ENCODE results near the gene RAB3IL1. TPM values are rescaled to one million over a fixed set of nuclear protein-coding genes. Genes with fewer than 3 reads are reported as not detected.

RAB3IL1 gene
- total RNA-seq, 4 donors from 2014 or later: 1.1 to 28.1 (median 5.7) TPM

GRCh38 chr11:61926235-61926634, 8.9 kb upstream of the RAB3IL1 start:
- no peaks in the 10 kb centered on the region for H3K36me3 ChIP-seq

GRCh38 chr11:61925736-61926135, 8.4 kb upstream of the RAB3IL1 start:
- H3K36me3 ChIP-seq: no peaks in the 10 kb centered on the region
- H3K4me3 ChIP-seq: no peak overlapping the region
- H3K4me1 ChIP-seq: peaks cover 0 to 3% (median 0%) of the 10 kb centered on the region in 4 donors
- no peak overlapping the region for H3K27ac ChIP-seq
- no peaks in the 10 kb centered on the region for H3K27me3 ChIP-seq
- no peaks in the 10 kb centered on the region for H3K9me3 ChIP-seq
- no peak for DNase-seq
- TF ChIP-seq POLR2A (IDR thresholded peaks at IDR 0.05): no peak
- TF ChIP-seq CTCF (IDR thresholded peaks at IDR 0.05): no peak

More at GRCh38 chr11:61926235-61926634, 8.9 kb upstream of the RAB3IL1 start:
- Histone ChIP-seq H3K9me3 (no peaks in the 10 kb centered on the region), H3K4me1 (peaks cover 0 to 3% (median 0%) of the 10 kb centered on the region in 4 donors), H3K27ac (no peak overlapping the region), H3K4me3 (no peak overlapping the region), H3K27me3 (no peaks in the 10 kb centered on the region)
- TF ChIP-seq CTCF (IDR thresholded peaks at IDR 0.05) (no peak), POLR2A (IDR thresholded peaks at IDR 0.05) (no peak)
- DNase-seq: no peak

GRCh38 chr11:61924064-61924455, 6.7 kb upstream of the RAB3IL1 start:
- no peaks in the 10 kb centered on the region for H3K36me3 ChIP-seq
- H3K9me3 ChIP-seq: no peaks in the 10 kb centered on the region
- no peaks in the 10 kb centered on the region for H3K27me3 ChIP-seq
- DNase-seq: no peak
- peak overlapping the region; percentile 55 to 79 (median 74) for H3K27ac ChIP-seq
- no peak overlapping the region for H3K4me3 ChIP-seq
- H3K4me1 ChIP-seq: peaks cover 0 to 3% (median 0%) of the 10 kb centered on the region in 4 donors
- TF ChIP-seq POLR2A (IDR thresholded peaks at IDR 0.05): no peak
- TF ChIP-seq CTCF (IDR thresholded peaks at IDR 0.05): no peak

- Histone ChIP-seq H3K4me3 (no peak overlapping the region), H3K4me1 (peaks cover 0 to 3% (median 0%) of the 10 kb centered on the region in 4 donors), H3K27ac (peak overlapping the region; percentile 55 to 79 (median 74)), H3K36me3 (no peaks in the 10 kb centered on the region), H3K9me3 (no peaks in the 10 kb centered on the region), H3K27me3 (no peaks in the 10 kb centered on the region)
- TF ChIP-seq CTCF (IDR thresholded peaks at IDR 0.05): no peak
- TF ChIP-seq POLR2A (IDR thresholded peaks at IDR 0.05): no peak
- peak in 2 of 3 donors; percentile 59 to 74 for DNase-seq
Measured at GRCh38 chr11:61923166-61924063, 6.0 kb upstream of the RAB3IL1 start.

- Histone ChIP-seq H3K4me1 (peaks cover 0 to 5% (median 2%) of the 10 kb centered on the region in 4 donors), H3K27ac (peak overlapping the region; percentile 55 to 79 (median 74)), H3K4me3 (no peak overlapping the region), H3K36me3 (no peaks in the 10 kb centered on the region), H3K9me3 (no peaks in the 10 kb centered on the region), H3K27me3 (no peaks in the 10 kb centered on the region)
- TF ChIP-seq POLR2A (IDR thresholded peaks at IDR 0.05) (no peak), CTCF (IDR thresholded peaks at IDR 0.05) (no peak)
- DNase-seq: peak in 2 of 3 donors; percentile 47 to 75
Measured at GRCh38 chr11:61922539-61922938, 5.2 kb upstream of the RAB3IL1 start.

Data from Peyer's patch (tissue), 4 donors.